HFF-Myc (cell line): ENCODE measurements around the gene CDH6.
A peak's percentile ranks its signal among the peaks of the same experiment; 100 is the strongest.

Experiments used
- DNase-seq: peaks from one replicate; pipeline ENCODE4 v3.0.0-alpha.2; 2011; ENCODE audit warnings: low read depth; ENCODE audit errors: extremely low read depth
- H3K4me3 ChIP-seq: replicated peaks from 2 replicates; pipeline ENCODE4 v1.5.1; 2011; ENCODE audit warnings: low read depth, mild to moderate bottlenecking, control low read depth, low read length
- TF ChIP-seq, protein P1 (sequence below): IDR thresholded peaks from 2 replicates; pipeline ENCODE4 v1.5.1; 2012; ENCODE audit warnings: mild to moderate bottlenecking, low read depth, low read length, control low read depth; ENCODE audit errors: missing control alignments

The CDH6 gene

DNA sequence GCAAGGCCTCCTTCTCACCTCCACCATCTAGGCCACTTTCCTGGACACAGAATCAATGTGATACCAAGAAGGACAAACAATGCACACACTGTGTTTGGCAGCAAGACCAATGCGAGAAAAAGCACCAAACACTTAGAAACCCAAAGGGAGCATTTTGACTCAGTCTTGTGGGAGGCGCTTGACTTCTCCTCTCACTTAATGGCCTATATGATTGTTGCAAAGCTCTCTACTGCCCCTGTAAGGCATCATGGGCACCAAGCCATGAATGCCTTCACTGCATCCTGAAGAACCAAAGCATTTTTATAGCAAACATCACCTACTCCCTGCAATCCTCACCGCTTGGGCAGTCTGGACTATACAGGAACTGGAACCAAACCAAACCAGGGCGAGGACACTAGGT is 57.5 kb downstream of the CDH6 start:
- DNase-seq = no peak
- TF ChIP-seq, protein P1, sequence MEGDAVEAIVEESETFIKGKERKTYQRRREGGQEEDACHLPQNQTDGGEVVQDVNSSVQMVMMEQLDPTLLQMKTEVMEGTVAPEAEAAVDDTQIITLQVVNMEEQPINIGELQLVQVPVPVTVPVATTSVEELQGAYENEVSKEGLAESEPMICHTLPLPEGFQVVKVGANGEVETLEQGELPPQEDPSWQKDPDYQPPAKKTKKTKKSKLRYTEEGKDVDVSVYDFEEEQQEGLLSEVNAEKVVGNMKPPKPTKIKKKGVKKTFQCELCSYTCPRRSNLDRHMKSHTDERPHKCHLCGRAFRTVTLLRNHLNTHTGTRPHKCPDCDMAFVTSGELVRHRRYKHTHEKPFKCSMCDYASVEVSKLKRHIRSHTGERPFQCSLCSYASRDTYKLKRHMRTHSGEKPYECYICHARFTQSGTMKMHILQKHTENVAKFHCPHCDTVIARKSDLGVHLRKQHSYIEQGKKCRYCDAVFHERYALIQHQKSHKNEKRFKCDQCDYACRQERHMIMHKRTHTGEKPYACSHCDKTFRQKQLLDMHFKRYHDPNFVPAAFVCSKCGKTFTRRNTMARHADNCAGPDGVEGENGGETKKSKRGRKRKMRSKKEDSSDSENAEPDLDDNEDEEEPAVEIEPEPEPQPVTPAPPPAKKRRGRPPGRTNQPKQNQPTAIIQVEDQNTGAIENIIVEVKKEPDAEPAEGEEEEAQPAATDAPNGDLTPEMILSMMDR = no peak
- H3K4me3 ChIP-seq = no peak overlapping the region

DNA sequence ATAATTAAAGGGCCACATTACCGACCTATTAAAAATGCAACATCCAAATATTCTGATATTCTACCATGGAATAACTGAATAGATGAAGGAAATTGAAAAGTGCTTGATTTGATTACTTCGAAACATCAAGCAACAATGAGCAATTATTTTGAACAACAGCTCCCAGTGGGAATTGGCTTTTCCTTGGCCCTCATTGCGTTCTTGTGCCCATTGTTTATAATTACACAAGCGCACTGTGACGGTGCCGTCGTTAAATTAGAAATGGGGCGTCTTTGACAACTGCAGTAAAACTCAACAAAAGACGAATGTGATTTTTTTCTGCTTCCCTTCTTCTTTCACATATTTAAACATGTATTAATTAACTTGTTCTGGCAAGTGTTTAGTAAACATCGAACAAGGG is 61.6 kb downstream of the CDH6 start:
- no peak overlapping the region for H3K4me3 ChIP-seq
- no peak for DNase-seq
- TF ChIP-seq, protein P1 = no peak

DNA sequence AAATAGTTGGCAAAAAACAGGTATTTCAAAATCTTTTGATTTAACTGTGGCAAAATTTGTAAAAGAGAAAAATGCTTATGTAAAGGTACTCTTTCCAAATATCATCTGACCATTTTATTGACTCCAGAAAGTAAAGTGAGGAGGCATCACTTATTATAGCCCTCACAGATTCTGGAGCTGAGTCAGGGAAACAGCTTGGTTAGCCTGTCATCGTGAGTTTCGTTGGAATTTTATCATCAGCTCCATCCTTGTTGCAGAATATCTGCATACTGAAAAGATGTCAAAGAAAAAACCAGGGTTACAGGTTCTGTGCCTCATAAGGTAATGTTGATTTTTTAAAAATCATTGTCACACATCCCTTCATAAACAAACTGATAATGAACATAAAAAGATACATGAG is 74.8 kb downstream of the CDH6 start:
- TF ChIP-seq, protein P1 = no peak
- H3K4me3 ChIP-seq = no peak overlapping the region
- no peak for DNase-seq

DNA sequence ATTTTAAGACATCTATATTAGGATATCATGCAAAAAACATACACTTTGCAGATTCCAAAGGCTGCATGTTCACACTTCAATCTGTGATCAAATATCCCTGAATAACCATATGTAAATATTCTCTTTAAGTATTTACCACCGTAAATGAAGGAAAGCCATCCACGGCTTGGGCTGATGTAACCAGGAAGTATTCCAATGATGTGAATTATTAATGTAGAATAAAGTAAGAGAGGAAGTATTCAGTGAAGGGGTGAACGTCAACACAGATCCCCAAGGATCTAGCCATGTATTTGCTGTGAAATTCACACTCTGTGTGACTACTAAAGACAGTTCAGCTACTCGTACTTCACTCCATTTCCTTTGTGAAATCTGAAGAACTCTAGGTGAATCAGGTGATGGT is 75.2 kb downstream of the CDH6 start:
- TF ChIP-seq, protein P1 = no peak
- DNase-seq = no peak
- H3K4me3 ChIP-seq = no peak overlapping the region

DNA sequence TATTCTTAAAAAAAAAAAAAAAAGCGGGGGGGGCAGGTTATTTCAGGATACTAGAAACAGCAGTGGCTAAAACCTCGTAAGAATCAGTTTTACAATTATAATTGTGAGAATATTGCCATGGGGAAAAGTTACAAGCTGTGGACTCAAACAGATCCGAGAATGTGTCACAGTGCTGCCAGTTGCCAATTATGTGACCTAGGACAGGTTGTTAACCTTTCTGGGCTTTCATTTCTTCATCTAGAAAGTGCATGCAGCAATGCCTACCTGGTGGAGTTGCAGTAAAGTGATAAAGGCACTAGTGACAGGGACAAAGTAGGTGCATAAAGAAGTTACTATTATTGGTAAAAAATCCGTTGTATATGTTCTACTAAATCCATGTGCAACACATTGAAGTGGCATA is 75.8 kb downstream of the CDH6 start:
- TF ChIP-seq, protein P1 = no peak
- no peak for DNase-seq
- H3K4me3 ChIP-seq = no peak overlapping the region

DNA sequence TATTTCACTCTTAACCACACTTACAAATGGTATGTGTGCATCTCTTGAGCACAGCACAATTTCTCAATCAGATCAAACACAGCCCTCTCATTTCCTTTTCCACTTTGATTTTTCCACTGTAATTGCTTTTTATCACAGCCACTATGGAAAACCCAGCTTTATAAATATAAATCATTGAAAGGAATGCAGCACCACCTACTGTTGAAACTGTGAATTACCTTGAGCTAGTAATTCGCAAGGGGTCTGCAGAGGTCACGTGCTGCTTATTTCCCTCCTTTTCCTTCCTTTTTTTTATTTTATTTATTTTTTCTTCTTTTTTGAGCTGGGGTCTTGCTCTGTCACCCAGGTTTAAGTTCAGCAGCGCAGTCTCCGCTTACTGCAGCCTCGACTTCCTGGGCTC is 76.9 kb downstream of the CDH6 start:
- peak; percentile 2 for DNase-seq
- H3K4me3 ChIP-seq = no peak overlapping the region
- TF ChIP-seq, protein P1 = peak; percentile 40

DNA sequence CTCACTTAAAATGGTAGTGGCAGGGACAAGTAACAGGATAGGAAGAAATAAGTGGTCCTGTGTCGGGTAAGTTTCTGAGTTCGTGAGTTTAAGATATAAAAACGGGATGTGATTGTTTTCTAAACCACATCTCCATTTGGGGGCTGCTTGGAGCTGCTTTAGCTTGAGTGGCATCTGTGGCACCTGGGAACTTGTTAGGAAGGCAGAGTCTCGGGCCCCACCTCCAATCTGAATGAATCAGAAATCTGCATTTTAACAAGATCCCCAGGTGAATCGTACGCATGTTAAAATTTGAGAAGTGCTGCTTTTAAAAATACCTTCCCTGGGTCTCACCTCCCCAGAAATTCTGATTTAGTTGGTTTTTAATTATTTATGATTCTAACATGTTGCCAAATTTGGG is 78.1 kb downstream of the CDH6 start:
- DNase-seq = no peak
- no peak overlapping the region for H3K4me3 ChIP-seq
- TF ChIP-seq, protein P1 = no peak
